DMS153 (cell line): ENCODE measurements around the gene BCHE.

Source experiments
- DNase-seq: peaks from one replicate; lab custom pipeline; 2025; lab: John Stamatoyannopoulos, UW

The BCHE gene

DNA sequence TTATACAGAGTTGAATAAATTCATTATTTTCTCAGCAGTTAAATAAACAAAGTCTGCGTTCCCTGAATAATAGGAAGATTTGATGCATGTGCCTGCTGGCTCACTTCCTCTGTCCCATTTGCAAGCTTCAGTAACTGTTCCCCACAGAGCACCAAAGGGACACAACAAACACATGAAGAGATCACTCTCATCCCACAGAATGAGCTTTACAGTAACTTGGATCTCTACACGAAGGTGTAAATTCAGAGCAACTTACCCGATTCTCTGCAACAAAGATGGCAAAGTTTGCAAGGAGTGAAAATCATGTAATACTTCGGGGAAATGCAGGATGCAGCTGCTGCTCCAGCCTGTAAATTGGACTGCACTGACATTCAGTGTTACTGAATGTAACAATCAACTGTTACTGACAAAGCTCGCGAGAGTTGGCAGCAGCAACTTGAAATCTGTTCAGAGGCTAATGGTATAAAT lies at the start of gene BCHE:
Gene BCHE (minus strand): TSS at position 366 of the 468 bp plus-strand sequence. CDS start 6,390 bp downstream, outside the sequence.
- peak; percentile 55 for DNase-seq

DNA sequence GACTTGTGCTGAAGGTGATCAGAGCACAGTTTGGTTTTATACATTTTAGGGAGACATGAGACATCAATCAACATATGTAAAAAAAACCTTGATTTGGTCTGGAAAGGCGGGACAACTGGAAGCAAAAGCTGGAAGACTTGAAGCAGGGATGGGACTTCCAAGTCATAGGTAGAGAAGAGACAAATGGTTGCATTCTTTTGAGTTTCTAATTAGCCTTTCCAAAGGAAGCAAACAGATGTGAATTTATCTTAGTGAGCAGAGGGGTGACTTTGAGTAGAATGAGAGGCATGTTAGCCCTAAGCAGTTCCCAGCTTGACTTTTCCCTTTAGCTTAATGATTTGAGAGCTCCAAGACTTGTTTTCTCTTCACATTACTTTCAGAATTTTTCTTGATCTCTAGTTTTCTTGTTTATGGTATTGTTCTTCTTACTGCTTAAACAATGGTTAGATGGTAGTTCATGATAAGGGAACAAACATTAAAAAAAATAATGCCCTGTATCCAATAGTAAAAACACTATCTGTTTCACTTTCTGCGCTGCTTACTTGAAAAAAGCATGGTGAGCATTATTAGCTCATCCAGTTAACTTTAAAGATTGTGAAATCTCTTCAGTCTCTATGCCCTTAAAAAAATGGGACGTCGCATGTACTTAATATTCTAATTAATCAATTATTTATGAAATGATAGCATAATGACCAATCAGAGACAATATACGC lies 48.5 kb upstream of the BCHE start:
- DNase-seq = no peak

DNA sequence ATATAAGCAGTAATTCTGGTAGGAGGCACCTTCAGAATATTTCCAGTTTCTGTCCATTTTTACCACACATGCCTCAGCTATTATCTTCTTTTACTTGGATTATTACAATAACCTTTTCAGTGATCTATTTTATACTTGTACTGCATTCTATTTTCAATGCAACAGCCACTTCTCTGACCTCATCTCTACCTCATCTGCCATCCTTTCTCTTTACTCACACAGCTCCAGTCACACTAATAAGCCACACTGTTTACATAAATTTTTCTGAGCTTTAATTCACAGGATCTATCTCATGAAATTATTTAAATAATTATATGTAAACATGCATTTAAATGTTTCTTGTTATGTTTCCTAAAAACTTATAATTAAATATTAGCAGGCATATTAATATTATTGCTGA lies 47.3 kb upstream of the BCHE start:
- no peak for DNase-seq

DNA sequence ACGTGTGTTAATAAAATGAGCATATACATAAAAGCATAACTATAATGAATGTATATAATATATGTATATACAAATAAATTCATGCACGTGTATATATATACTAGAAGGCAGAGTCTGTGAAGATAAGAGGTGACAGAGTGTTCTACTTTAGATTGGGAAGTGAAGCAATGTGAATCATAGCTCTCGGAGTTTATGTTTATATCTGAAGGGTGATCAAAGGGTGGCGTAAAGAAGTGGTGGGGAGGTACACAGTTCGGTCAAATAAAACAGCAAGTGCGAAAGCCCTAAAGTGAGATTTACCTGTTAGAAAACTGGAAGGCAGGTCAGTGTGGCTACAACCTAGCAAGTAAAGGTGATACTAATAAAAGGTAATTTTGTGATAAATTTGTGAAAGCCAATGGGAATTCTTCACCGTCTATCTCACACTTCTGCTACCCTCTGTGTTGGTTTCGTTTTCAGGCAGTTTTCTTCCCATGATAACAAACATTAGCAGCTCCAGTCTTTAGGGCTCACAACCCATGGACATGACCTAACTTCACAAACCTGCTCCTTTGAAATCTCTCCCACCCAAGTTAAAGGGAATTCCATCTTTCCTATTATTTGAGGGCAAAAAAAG lies 46.7 kb upstream of the BCHE start:
- DNase-seq = peak; percentile 25

DNA sequence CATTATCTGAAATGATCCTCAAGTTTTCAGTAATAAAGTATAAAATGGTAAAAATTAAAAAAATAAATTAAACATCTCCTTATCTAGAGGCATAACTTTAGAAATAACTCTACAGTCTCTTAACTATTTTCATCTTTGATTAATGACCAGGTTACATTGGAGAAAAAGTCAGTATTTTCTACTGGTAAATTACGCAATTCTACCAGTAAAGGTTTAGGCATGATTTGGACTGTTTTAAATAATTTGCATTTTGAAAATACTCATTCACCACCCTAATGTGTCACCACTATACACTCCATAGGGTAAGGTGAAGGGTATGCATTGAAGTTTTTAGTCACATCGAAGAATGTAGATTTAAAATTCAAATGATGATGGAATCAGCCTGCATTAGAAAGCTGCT lies 45.9 kb upstream of the BCHE start:
- no peak for DNase-seq

DNA sequence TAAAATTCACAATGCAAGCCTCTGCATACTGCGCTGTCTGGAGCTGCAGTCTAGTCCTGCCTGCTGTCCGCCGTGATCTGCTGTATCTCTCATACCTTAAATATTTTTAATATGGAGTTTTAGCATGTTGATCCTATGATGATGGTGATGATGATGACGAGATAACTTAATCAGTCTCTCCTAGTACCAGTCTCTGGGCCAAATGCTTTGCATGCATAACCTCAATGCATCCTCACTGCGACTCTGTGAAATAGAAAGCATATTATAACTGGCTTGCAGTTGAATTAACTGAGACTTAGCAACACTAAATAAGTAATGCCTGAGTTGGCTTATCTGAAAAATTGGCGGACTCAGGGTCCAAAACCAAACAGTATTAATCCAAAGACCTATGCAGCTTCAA lies 38.4 kb upstream of the BCHE start:
- DNase-seq = no peak

DNA sequence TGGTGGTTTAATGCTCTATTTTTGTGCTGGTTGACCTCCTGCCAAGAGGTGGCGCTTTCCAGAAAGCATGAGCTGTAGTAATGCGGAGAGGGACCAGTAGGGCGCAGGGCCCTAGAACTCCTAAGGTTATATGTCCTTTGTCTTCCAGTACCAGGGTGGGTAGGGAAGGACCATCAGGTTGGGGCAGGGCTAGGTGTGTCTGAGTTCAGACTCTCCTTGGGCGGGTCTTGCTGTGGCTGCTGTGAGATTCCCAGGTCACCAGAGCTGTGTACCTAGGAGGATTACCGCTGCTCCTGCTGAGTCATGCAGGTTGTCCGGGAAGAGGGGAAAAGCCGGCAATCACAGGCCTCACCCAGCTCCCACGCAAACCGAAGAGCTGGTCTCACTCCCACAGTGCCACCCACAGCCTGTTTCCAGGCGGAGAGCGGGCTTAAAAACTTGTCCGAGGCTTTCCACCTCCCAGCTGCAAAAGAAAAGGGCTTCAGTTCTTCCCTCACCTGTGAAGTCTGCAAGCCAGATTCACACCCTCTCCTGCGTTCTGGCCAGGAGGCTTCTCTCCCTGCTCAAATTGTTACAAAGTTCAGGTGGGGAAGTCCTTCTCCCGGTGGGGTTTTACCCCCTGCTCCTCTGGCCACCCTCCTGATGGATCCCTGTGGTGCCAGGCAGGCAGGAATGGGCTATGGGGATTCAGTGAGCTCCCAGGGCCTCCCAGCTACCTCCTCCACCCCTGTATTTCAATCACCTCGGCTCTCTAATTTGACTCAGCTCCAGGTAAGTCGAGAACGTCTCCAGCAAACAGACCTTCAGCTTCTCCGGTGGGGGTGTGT lies 37.7 kb upstream of the BCHE start:
- no peak for DNase-seq

DNA sequence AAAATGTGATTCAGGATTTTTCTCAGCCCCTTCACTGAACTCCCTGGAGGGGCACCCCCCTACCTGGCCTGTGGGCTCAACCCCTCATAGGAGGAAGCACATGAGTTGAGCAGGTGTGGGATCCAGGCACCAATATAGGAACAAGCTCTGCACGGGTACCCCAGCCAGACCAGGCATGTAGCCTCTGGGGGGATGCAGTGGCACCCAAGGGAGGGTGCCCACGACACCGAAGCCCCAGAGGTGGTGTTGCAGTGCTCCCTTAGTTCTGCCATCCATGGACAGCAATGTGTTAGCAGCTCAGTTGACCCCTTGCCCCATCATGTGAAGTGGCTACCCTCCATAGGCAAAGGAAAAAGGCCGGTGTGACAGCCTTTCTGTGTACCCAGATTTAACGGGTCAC lies 30.9 kb upstream of the BCHE start:
- no peak for DNase-seq

DNA sequence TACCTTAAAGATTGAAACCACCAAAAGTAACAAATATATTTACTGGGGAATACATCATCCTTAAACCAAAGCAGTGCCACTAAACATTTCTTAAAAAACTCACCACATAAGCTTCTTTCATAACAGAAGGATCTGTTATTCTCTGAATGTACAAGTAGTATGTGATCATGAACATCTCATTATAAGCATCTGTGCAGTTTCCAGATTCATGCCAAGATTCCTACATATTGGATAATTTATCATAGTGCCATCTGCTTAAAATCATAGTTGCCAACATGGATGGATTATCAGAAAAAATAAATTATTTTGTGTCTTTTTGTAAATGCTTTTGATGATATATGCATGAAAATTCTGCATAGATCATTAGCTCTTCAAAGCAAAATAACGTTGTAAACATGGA lies 21.8 kb upstream of the BCHE start:
- no peak for DNase-seq

DNA sequence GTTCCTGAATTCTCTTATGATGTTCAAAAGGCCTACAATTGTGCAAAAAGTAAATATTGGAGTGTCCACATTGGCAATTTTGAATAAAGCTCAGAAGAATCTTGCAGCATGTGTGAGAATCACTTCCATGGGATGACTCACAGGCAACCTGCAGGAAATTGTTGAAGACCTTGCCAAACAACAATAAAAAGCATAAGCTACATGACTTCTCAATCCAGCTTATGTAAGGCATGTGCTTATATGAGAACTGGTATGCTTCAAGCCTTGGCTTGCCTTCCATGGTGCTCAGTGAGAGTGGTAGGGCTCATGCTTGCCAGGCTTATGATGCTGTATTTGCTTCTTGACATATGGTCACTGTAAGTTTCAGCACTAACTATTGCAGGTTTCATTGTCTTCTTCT lies 18.4 kb upstream of the BCHE start:
- no peak for DNase-seq

DNA sequence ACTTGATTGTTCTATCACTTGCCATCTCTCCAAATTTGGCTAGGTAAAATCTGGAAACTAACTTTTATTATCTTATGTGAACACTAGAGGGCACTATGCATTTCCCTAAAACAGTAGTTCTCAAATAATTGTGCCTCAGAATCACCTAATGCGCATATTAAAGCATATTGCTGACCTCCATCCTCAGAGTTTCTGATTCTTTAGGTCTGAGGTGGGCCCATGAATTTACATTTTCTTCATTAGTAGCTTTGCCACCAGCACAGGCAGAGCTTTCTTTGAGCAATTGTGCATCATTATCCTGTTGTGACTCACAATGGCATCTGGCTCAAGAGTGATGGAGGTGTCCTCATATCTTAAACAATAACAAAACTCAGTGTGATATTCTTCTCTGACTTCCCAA lies 17.5 kb upstream of the BCHE start:
- DNase-seq = no peak

DNA sequence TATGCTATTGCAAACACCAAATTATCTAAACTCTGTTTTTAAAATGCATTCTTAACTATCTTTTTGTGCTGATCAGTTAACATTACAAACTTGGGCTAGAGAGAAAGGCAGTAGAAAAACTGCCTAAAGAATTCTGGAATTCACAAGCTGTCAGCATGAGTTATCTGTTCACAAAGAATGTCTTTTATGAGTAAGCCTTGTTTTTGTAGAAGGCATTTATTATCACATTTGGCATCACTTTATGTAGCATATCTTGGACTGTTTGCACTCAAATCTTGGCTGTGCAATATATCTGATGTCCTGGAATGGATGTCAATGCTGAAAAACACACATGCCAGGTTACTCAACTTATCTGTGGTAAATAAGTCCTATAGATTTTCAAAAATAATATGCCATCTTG lies 15.5 kb upstream of the BCHE start:
- DNase-seq = no peak

DNA sequence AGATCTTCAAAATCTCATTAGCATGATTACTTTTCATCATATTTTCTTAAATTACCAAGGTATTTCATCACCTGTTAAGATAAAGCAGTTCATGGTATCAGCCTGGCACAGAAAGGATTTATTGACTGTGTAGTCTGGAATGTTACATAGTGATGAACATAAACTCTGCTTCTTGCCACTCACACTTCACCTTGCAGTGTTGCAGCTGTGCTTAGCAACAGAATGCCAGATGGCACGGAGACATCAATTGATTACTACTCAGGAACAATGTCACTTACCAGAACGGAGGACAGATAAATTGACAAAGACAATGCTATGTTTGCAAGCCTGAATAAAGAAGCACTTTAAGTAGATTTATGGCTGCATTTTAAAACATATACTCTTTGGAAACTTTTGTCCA lies 15.0 kb upstream of the BCHE start:
- DNase-seq = no peak

DNA sequence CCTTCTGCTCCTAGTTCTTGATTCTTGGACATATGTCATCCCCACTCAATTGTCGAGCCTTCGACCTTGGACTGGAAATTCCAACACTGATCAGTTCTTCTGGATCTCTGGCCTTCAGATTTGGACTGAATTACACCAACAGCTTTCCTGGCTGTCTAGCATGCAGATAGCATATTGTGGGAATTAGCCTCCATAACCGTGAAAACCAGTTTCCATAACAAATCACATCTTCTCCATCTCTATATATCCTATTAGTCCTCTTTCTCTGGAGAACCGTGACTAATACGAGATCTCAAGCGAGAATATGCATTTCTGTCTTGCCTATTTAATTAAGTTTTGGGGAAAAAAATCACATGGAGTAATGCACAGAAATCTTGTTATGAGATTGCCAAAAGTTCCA lies 8.8 kb upstream of the BCHE start:
- no peak for DNase-seq

DNA sequence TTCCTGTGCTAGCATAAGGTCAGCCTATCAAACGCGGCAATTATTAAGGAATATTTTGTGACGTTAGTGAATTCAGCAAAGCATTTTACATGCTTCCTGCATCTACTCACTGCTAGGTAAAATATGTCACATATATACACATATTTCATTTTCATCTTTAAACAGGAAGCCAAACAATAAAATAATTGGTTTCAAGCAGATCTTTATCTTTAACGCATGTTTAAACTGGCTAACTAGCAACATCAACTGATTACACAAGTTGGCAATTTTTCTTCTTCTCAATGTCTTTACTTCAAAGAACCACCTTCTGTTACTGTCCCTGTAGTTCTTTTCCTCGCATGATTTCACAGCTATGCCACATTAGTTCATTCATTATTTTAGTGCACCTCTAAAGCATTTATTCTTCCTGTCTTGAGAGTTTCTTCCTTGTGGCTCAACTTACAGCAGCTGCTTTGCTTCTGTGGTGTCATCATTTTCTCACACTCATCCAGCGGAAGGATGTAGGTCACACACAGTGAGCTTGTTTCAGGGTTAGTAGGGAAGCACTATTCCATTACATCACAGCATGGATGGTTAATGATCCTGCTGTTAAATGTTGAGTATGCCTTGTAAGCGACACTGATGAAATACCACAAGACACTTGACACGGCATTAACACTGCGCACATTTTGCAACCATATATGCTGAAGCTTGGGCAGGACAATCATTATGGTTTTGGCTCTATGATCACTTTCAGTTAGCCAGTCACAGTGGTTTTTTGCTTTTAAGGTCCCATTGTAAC lies 2.3 kb upstream of the BCHE start:
- peak; percentile 38 for DNase-seq

DNA sequence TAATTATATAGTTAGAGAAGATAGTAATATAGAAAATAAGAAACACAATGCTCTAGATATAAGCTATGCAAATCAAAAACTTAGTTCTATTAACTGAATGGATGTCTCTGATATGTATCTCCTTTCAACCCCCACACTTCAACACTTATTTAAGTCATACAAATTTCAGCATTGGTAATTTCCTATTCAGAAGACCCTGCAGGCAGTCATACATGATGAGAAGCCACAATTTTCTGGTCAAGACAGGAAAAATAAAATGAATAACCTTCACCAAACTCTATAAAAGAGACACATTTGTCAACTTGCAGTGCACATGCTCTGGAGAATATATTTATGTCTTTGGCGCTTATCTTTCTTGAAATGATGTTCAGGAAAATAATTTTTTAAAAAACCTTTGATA lies 578 bp upstream of the BCHE start:
- no peak for DNase-seq

DNA sequence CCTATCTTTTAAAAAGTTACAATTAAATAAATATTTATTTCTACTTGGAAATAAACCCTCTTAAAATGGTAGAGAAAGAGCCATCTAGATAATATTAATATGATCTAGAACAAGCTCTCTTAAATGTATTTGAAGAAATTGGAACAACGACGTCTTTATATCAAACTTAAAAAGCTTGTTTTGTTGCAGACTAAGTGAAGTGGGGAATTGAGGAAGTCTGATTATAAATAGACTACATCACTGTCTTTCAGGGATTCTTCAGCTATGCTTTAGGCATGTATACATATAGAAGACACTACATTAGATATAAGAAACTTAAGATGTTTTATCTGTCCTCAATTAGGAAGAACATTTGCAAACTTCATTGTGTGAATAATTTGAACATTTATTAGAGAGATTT lies 1.8 kb downstream of the BCHE start:
- DNase-seq = no peak

DNA sequence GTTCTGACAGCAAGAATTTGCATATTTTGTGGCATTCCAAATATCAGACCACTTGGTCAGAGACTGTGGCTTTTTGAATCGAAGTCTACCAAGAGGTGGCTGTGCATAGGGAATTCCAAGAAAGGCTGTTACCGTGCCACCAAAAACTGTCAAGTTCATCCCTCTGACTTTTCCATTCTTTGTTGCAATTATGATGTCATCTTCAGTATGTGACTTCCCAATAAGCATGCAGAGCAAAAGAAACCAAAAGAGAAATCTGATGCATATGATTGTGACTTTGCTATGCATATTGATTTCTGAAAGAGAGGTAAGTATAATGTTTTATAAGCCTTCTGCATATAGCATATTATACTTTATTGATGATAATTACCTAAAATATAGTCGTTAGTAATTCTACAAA lies 6.5 kb downstream of the BCHE start:
- no peak for DNase-seq

DNA sequence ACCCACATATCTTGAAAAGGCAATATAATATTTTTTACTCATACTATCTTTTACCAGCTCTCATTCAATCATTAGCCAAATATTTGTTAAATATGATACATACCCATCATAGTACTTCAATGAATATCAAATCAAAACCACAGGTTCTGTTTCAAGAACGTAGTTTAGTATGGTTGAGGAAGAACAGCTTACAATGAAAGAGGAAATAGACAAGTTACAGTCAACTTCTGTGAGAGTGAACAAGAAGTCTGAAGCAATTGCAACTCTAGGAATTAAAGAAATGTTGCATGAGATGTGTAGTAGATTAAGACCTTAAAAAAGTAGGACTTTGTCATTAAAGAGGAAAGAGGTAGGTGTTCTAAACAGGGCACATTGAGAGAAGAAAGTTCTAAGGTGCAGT lies 9.3 kb downstream of the BCHE start:
- DNase-seq = no peak

DNA sequence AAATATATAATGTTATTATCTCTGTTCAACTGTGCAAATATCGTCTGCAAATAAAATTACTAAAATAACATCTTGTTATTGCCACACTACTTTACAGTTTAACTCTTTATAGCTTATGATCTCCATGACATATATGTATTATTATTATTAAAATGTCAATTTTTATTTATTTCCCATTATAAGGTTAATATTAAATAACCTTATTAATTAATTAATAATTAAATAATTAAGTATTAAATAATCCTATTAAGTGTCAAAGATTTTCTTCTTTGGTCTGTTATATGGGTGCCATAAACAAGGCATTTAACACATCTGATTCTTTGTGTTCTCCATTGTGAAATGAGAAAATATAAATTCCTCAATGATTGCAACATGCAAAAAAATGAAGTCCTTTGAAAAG lies 10.0 kb downstream of the BCHE start:
- DNase-seq = no peak

DNA sequence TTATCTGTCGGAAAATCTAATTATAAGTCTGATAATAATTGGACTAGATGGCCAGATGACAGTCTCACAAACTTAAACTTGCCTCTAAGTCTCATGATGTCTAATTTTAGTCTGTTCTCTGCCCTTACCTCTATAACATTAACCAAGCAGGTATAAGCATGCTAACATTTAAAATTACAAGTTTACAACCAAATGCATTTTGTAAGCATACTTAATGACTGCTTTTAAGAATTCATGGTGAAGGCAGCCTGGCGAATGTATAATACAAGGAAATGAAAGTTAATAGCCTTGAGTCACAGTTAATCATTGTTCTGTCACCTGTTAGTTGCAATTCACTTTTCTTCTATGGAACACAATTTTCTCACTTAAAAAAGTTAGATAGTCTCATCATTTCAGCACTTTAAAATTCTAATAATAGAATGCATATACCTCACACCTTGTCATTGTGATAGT lies 16.5 kb downstream of the BCHE start:
- no peak for DNase-seq

DNA sequence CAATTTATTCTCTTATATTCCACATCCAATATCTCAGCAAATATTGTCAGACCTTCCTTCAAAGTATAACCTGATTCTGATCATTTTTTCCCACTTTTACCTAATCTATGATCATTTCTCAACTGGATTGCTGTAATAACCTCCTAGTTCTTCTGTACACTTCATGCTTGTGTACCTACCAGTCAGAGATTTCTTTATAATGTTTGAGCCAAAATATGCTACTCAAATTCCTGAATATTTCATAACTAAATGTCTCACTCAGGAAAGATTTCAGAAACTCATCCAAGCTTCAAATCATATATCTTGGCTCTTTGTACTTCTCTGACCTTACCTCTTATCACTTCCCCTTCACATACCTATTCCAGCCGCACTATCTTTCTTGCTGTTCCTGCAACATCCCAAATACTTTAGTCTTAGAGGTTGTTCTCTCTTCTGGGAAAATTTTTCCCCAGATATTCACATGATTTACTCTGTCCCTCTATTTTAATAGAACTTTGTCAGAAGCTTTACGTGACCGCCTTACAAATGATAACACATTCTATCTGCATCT lies 20.0 kb downstream of the BCHE start:
- DNase-seq = no peak
